Smooth muscle cell of the umbilical artery (primary cell): ENCODE results near the gene CRYBB2. TPM values are rescaled to one million over a fixed set of nuclear protein-coding genes. Genes with fewer than 3 reads are reported as not detected.

Experiments
- total RNA-seq: library from RNA; depleted of rRNA; stranded (reverse); fragments of >200 nt; gene quantifications from 2 replicates; pipeline ENCODE4 v1.2.3, GENCODE V29; 2014

The CRYBB2 gene
- not detected in 2 replicates for total RNA-seq

DNA sequence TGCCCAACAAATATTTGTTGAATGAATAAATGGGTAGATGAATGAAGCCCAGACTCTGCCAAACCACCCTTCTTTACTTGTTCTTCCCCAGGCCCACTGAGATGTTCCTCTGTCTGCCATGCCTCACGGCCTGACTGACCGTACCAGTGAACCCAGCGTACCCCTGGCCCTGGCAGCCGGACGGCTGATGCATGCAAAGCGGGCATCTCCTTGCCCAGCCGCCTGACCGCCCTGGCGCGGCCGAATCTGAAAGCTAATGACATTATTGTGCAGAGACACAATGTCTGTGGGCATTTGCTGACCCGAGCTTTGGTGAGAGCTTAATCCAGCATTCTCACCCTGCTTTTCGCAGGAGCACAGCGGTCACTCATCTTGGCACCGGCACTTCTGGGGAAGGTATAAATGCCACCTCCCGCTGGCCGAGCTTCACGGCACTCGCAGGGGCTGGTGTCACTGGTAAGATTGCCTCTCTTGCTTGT lies at the start of gene CRYBB2:
Gene CRYBB2 (plus strand): TSS at position 429 of the 479 bp plus-strand sequence. CDS start 1,791 bp downstream, outside the sequence.

DNA sequence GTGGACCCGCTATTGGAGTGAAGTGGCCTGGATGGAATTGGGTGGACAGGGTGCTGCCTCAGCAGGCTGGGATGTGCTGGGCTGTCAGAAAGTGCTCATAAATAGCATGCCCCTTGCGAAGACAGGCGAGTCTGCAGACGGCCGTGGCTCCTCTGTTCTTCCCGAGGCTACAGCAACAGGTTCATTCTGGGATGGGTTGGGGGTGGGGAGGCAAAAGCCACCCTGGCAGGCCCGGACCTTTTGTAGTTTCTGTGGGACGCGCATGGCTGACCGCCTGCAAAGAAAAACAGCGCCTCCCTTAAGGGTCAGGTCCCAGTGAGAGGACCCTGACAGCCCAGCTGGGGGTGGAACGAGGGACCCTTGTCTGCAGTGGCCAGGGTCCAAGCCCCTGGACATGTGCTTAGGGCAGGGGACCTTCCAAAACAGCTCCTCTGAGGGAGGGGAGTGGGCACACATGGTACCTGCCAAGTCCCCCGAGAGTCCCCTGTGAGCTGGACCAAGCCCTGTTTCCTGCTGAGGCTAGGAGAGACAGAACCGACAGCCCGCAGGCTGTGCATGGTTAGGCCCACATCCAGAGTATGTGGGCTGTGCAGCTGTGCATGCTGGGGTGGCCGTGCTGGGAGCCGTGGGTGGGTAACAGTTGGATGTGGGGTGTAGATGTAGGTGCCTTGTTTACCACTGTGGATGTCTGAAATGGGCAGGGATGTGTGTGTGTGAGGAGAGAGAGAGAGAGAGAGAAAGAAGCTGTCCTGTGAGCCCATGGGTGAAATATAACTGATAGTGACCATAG lies 19.5 kb upstream of the CRYBB2 start, which contains the start of gene CRYBB3:
Gene CRYBB3 (plus strand): TSS at position 128 of the 790 bp plus-strand sequence. CDS start 1,539 bp downstream, outside the sequence.

Other genes with a start within 250 kb of the CRYBB2 start
- not detected in 2 replicates for gene CRYBB3, start 19.8 kb upstream of the CRYBB2 start, total RNA-seq